NK-92 (cell line): ENCODE measurements around the gene PGAM2.

Experiments
- DNase-seq: peaks from one replicate; lab custom pipeline; 2025; ENCODE audit not compliant: unreplicated experiment; lab: John Stamatoyannopoulos, UW

The PGAM2 gene

GRCh38 chr7:44103923-44104859 lies 38.8 kb upstream of the PGAM2 start, which contains the start of gene AEBP1:
Gene AEBP1 (plus strand): TSS chr7:44104345. CDS start chr7:44104666, 321 bp downstream.
- DNase-seq, result no peak

- DNase-seq, result no peak
These were observed 38.2 kb upstream of the PGAM2 start for GRCh38 chr7:44103566-44103922.

- no peak for DNase-seq
These were observed 37.6 kb upstream of the PGAM2 start for GRCh38 chr7:44102846-44103565.

GRCh38 chr7:44101966-44102845 lies 36.8 kb upstream of the PGAM2 start:
- DNase-seq, result no peak

- DNase-seq, result no peak
These were observed 36.1 kb upstream of the PGAM2 start for GRCh38 chr7:44101303-44101965.

GRCh38 chr7:44100458-44101302 lies 35.3 kb upstream of the PGAM2 start:
- DNase-seq, result no peak

GRCh38 chr7:44099669-44100068 lies 34.3 kb upstream of the PGAM2 start:
- DNase-seq, result no peak

GRCh38 chr7:44098092-44099068 lies 33.0 kb upstream of the PGAM2 start:
- DNase-seq, result no peak

- no peak for DNase-seq
These were observed 31.9 kb upstream of the PGAM2 start for GRCh38 chr7:44097064-44097932.

GRCh38 chr7:44096326-44096881 lies 31.0 kb upstream of the PGAM2 start:
- no peak for DNase-seq

- DNase-seq, result no peak
These were observed 30.4 kb upstream of the PGAM2 start for GRCh38 chr7:44095781-44096180.

GRCh38 chr7:44094883-44095592 lies 29.7 kb upstream of the PGAM2 start:
- DNase-seq, result no peak

- DNase-seq, result no peak
These were observed 29.0 kb upstream of the PGAM2 start for GRCh38 chr7:44094365-44094764.

- no peak for DNase-seq
These were observed 27.8 kb upstream of the PGAM2 start for GRCh38 chr7:44093102-44093641.

- no peak for DNase-seq
These were observed 22.8 kb upstream of the PGAM2 start for GRCh38 chr7:44087911-44088838.
